A549 (cell line): ENCODE measurements around the gene FRMD1. TPM values are rescaled to one million over a fixed set of nuclear protein-coding genes. Genes with fewer than 3 reads are reported as not detected.
A peak's percentile ranks its signal among the peaks of the same experiment; 100 is the strongest.

Experiments
- ATAC-seq, 2 experiments: fragments of 200-7000 bp in 1 of 2; fragments of >200 bp in 1 of 2; cut with Nextera tagmentation in 1 of 2; cut with Tn5 transposase in 1 of 2; 3 replicates each; pipeline versions ENCODE4 v1.8.0 to v1.9.1; 2018 to 2020; ENCODE audit warnings: mild to moderate bottlenecking in 1 of 2, moderate library complexity in 1 of 2
- CTCF ChIA-PET: fragments of 300-600 bp; sonication (Branson Sonifier 250); formaldehyde crosslinking; extraction: SDS; loops from one replicate; lab custom pipeline; 2021; ENCODE audit warnings: antibody characterized with exemption, inconsistent platforms; lab: Yijun Ruan, JAX
- POLR2A ChIA-PET: fragments of 350-600 bp; formaldehyde crosslinking; extraction: SDS; loops from one replicate; lab custom pipeline; 2021; ENCODE audit warnings: antibody characterized with exemption, inconsistent platforms; lab: Yijun Ruan, JAX
- DNase-seq, 2 experiments: peaks; one replicate each; pipeline versions ENCODE4 v3.0.0 to v3.0.0-alpha.2; 2011 to 2016; ENCODE audit warnings: low read depth in 1 of 2, low spot score in 1 of 2
- FAIRE-seq: peaks from 2 replicates; lab custom pipeline; 2011; peaks lifted over from hg19 to GRCh38; lab: Jason Lieb, UNC
- H3K27ac ChIP-seq, 2 experiments: fragments of >200 bp; sonication (Bioruptor Twin); formaldehyde crosslinking; 3 replicates each; pipeline ENCODE4 v1.5.1; 2016 to 2017
- H3K4me1 ChIP-seq: fragments of >200 bp; sonication (Bioruptor Twin); formaldehyde crosslinking; 3 replicates; pipeline ENCODE4 v1.6.1; 2016
- H3K4me2 ChIP-seq: fragments of >200 bp; sonication (Bioruptor Twin); formaldehyde crosslinking; 3 replicates; pipeline ENCODE4 v1.6.1; 2016
- H3K4me3 ChIP-seq: fragments of >200 bp; sonication (Bioruptor Twin); formaldehyde crosslinking; 3 replicates; pipeline ENCODE4 v1.5.1; 2016
- H3K9me3 ChIP-seq: fragments of >200 bp; sonication (Bioruptor Twin); formaldehyde crosslinking; 3 replicates; pipeline ENCODE4 v1.6.1; 2016
- CBX8 ChIP-seq: fragments of 200-600 bp; sonication (generic); IDR thresholded peaks from 2 replicates; pipeline ENCODE4 v1.6.1; 2016
- EHF ChIP-seq: fragments of 250-450 bp; sonication (Bioruptor Pico); IDR thresholded peaks from 2 replicates; pipeline ENCODE4 v1.5.0; 2020; ENCODE audit warnings: mild to moderate bottlenecking
- EHMT2 ChIP-seq: fragments of 200-600 bp; sonication (generic); IDR thresholded peaks from 2 replicates; pipeline ENCODE4 v1.6.1; 2016; ENCODE audit warnings: antibody characterized with exemption, low read depth, mild to moderate bottlenecking, moderate library complexity
- FOSL2 ChIP-seq, 2 experiments: fragments of 450-650 bp in 1 of 2; fragments of >200 bp in 1 of 2; sonication (Bioruptor Twin) in 1 of 2; formaldehyde crosslinking; IDR thresholded peaks; 2 replicates each; pipeline versions ENCODE4 v1.5.0 to v1.6.1; 2016 to 2020; ENCODE audit warnings: mild to moderate bottlenecking in 1 of 2, moderate library complexity in 1 of 2
- FOXS1 ChIP-seq: fragments of 250-450 bp; sonication (Bioruptor Pico); IDR thresholded peaks from 2 replicates; pipeline ENCODE4 v1.5.0; 2020; ENCODE audit warnings: mild to moderate bottlenecking, moderate library complexity
- GATA3 ChIP-seq: IDR thresholded peaks from 2 replicates; pipeline ENCODE4 v1.6.1; 2012; ENCODE audit warnings: borderline replicate concordance
- HOXA7 ChIP-seq: fragments of 250-450 bp; sonication (Bioruptor Pico); IDR thresholded peaks from 2 replicates; pipeline ENCODE4 v1.5.0; 2020; ENCODE audit warnings: mild to moderate bottlenecking, moderate library complexity
- HOXB13 ChIP-seq: fragments of 250-450 bp; sonication (Bioruptor Pico); IDR thresholded peaks from 2 replicates; pipeline ENCODE4 v1.5.0; 2020; ENCODE audit warnings: low read depth, mild to moderate bottlenecking, moderate library complexity
- HOXB5 ChIP-seq: fragments of 250-450 bp; sonication (Bioruptor Pico); IDR thresholded peaks from 2 replicates; pipeline ENCODE4 v1.5.0; 2020; ENCODE audit warnings: mild to moderate bottlenecking, moderate library complexity
- JUNB ChIP-seq: fragments of >200 bp; sonication (Bioruptor Twin); formaldehyde crosslinking; IDR thresholded peaks from 2 replicates; pipeline ENCODE4 v1.6.1; 2016
- KDM1A ChIP-seq: fragments of 200-600 bp; sonication (generic); IDR thresholded peaks from 2 replicates; pipeline ENCODE4 v1.6.1; 2016; ENCODE audit warnings: low read depth, mild to moderate bottlenecking
- KDM5A ChIP-seq: fragments of 200-600 bp; sonication (generic); IDR thresholded peaks from 2 replicates; pipeline ENCODE4 v1.6.1; 2016; ENCODE audit warnings: antibody characterized with exemption, mild to moderate bottlenecking
- MAZ ChIP-seq: fragments of 150-350 bp; IDR thresholded peaks from 2 replicates; pipeline ENCODE4 v1.6.1; 2014; ENCODE audit warnings: antibody characterized with exemption, low read depth, low read length, borderline replicate concordance
- PHF8 ChIP-seq: fragments of 200-600 bp; sonication (generic); IDR thresholded peaks from 2 replicates; pipeline ENCODE4 v1.6.1; 2016; ENCODE audit warnings: low read depth, mild to moderate bottlenecking, antibody characterized with exemption, moderate library complexity, borderline replicate concordance
- POLR2A ChIP-seq: IDR thresholded peaks from 2 replicates; pipeline ENCODE4 v1.6.1; 2012; ENCODE audit warnings: mild to moderate bottlenecking, low read length
- POLR2AphosphoS2 ChIP-seq: conservative IDR thresholded peaks from 2 replicates; pipeline ENCODE4 v1.6.1; 2012; ENCODE audit warnings: low read length, improper control_type of control experiment, inconsistent platforms
- RAD21 ChIP-seq, 2 experiments: fragments of >200 bp in 1 of 2; sonication (Bioruptor Twin) in 1 of 2; formaldehyde crosslinking in 1 of 2; IDR thresholded peaks in 1 of 2; conservative IDR thresholded peaks in 1 of 2; 2 replicates in 1 of 2; 3 replicates in 1 of 2; pipeline ENCODE4 v1.6.1; 2012 to 2018; ENCODE audit warnings: inconsistent platforms in 1 of 2
- RFX5 ChIP-seq: fragments of 450-650 bp; IDR thresholded peaks from 2 replicates; pipeline ENCODE4 v1.7.1; 2014; ENCODE audit warnings: antibody characterized with exemption, mild to moderate bottlenecking, moderate library complexity
- SMC3 ChIP-seq: fragments of >200 bp; sonication (Bioruptor Twin); formaldehyde crosslinking; IDR thresholded peaks from 3 replicates; pipeline ENCODE4 v1.6.1; 2018; ENCODE audit warnings: inconsistent platforms
- SREBF2 ChIP-seq: fragments of 450-650 bp; IDR thresholded peaks from 2 replicates; pipeline ENCODE4 v1.6.1; 2014; ENCODE audit warnings: mild to moderate bottlenecking, moderate library complexity
- ZSCAN20 ChIP-seq: fragments of 250-450 bp; sonication (Bioruptor Pico); IDR thresholded peaks from 2 replicates; pipeline ENCODE4 v1.8.0; 2022; ENCODE audit warnings: mild to moderate bottlenecking, moderate library complexity
- WGBS: methylation state at CpG from one replicate; pipeline ENCODE4 v1.1.6; 2017; ENCODE audit errors: missing lambda C conversion rate; 5-methylcytosine and 5-hydroxymethylcytosine counted together
- polyA plus RNA-seq, 4 experiments: library from polyadenylated mRNA; depleted of rRNA in 3 of 4; stranded (reverse); fragments of >200 nt; fragmentation: RNase III in 1 of 4; extraction: RNeasy Plus Mini Kit Qiagen cat#74134 plus additional on column Dnase treatment in 1 of 4; gene quantifications; 2 replicates in 3 of 4; 3 replicates in 1 of 4; pipeline ENCODE4 v1.2.3, GENCODE V29; 2011 to 2017
- TF ChIP-seq, protein P1 (sequence below): IDR thresholded peaks from 2 replicates; pipeline ENCODE4 v1.6.1; 2012
- TF ChIP-seq, protein P2 (sequence below): fragments of >200 bp; sonication (Bioruptor Twin); formaldehyde crosslinking; IDR thresholded peaks from 3 replicates; pipeline ENCODE4 v1.6.1; 2016
- TF ChIP-seq, protein P3 (sequence below): fragments of 250-450 bp; sonication (Bioruptor Pico); IDR thresholded peaks from 2 replicates; pipeline ENCODE4 v1.5.0; 2020; ENCODE audit warnings: low read depth, mild to moderate bottlenecking, moderate library complexity
- TF ChIP-seq, protein P4 (sequence below): fragments of 450-650 bp; IDR thresholded peaks from 2 replicates; pipeline ENCODE4 v1.6.1; 2014; ENCODE audit warnings: antibody characterized with exemption
- TF ChIP-seq, protein P5 (sequence below): fragments of >200 bp; sonication (Bioruptor Twin); formaldehyde crosslinking; IDR thresholded peaks from 2 replicates; pipeline ENCODE4 v1.6.1; 2016
- TF ChIP-seq, protein P6 (sequence below): fragments of >200 bp; sonication (Bioruptor Twin); formaldehyde crosslinking; IDR thresholded peaks from 3 replicates; pipeline ENCODE4 v1.5.1; 2016

FRMD1 gene
- polyA plus RNA-seq, 2 of the 4 experiments (the other 2 are of a cell fraction), result not detected

DNA sequence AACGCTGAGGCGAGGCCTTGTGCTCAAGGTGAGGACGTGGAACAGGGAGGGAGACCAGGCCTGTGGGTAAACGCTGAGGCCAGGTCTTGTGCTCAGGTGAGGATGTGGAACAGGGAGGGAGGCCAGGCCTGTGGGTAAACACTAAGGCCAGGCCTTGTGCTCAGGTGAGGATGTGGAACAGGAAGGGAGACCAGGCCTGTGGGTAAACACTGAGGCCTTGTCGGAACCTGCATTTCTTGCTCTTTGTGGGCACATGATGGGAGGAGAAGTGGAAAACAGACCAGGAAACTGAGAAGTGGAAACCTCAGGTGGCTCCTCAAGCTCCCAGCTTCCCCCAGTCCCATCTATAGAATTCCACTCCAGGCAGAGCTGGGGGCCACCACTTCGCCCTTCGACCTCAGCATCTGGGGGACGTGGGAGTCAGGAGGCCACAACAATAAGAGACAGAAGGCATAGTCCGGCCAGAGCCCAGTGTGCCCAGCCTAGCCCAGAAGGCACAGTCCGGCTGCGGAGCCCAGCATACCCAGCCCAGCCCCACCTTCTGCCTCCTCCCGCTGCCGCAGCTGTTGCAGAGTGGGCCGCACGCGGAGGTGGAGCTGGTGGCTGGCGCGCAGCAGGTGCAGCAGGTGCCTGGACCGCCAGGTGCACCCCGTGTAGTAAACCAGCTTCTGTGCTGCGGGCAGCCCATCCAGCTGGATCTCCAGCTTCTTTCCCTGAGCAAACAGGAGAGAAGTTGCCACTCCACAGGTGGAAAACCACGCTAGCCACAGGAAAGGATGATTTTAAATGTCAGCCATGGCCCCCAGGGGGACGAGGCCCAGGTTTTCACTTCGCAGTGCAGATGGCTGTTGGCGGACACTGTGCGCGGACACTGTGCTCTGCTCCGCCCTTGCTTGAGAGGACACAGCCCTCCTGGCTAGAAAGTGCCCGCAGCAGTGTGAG lies 17.5 kb downstream of the FRMD1 start:
- no peak for TF ChIP-seq POLR2AphosphoS2
- TF ChIP-seq, protein P1, sequence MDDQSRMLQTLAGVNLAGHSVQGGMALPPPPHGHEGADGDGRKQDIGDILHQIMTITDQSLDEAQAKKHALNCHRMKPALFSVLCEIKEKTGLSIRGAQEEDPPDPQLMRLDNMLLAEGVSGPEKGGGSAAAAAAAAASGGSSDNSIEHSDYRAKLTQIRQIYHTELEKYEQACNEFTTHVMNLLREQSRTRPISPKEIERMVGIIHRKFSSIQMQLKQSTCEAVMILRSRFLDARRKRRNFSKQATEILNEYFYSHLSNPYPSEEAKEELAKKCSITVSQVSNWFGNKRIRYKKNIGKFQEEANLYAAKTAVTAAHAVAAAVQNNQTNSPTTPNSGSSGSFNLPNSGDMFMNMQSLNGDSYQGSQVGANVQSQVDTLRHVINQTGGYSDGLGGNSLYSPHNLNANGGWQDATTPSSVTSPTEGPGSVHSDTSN, result no peak
- no peak for TF ChIP-seq KDM1A
- no peak for TF ChIP-seq PHF8
- no peak for TF ChIP-seq POLR2A
- TF ChIP-seq, protein P2, sequence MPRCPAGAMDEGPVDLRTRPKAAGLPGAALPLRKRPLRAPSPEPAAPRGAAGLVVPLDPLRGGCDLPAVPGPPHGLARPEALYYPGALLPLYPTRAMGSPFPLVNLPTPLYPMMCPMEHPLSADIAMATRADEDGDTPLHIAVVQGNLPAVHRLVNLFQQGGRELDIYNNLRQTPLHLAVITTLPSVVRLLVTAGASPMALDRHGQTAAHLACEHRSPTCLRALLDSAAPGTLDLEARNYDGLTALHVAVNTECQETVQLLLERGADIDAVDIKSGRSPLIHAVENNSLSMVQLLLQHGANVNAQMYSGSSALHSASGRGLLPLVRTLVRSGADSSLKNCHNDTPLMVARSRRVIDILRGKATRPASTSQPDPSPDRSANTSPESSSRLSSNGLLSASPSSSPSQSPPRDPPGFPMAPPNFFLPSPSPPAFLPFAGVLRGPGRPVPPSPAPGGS, result no peak
- no peak for TF ChIP-seq EHF
- TF ChIP-seq, protein P3, sequence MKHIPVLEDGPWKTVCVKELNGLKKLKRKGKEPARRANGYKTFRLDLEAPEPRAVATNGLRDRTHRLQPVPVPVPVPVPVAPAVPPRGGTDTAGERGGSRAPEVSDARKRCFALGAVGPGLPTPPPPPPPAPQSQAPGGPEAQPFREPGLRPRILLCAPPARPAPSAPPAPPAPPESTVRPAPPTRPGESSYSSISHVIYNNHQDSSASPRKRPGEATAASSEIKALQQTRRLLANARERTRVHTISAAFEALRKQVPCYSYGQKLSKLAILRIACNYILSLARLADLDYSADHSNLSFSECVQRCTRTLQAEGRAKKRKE (CRISPR knock-in tag), result no peak
- TF ChIP-seq RFX5, result no peak
- no peak for TF ChIP-seq MAZ
- no peak for TF ChIP-seq EHMT2
- no peak for TF ChIP-seq CBX8
- Histone ChIP-seq H3K4me3 (no peak overlapping the region), H3K4me1 (no peaks in the 10 kb centered on the region), H3K4me2 (no peak overlapping the region), H3K27ac (no peak overlapping the region), H3K9me3 (no peaks in the 10 kb centered on the region)
- CTCF ChIA-PET, result interaction anchor here (1.4 to 3.2 kb wide), 2 partner anchors 16 to 72 kb away, joined by 5 to 13 read pairs; no protein-coding TSS in a partner anchor
- FAIRE-seq (no peak), ATAC-seq (no peak), DNase-seq (no peak)
- WGBS, result 86% methylated on average over 17 of the region's 29 CpGs
- POLR2A ChIA-PET, result no interaction called here

DNA sequence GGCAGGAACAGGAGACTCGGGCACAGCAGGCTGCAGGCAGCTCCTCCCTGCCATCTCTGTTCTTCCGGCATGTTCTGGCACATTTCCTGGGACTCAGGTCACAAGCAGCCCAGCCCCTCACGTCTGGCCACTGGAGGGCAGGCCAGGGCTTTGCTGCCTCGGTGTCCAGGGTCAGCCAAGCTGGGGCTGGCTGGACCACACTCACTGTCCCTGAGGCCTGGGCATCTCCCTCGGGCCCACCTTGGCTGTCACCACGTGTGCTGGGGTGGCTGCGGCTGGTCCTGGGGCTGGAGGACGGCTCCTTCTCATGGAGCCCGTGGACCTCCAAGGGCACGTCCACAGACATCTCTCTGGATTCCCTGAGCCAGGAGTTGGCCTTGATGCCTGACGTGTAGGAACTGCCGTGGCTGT lies 18.5 kb downstream of the FRMD1 start:
- Histone ChIP-seq H3K27ac (peak overlapping the region; percentile 51 to 68; a peak in 4 of 6 replicates), H3K4me2 (no peak overlapping the region), H3K9me3 (no peaks in the 10 kb centered on the region), H3K4me3 (no peak overlapping the region), H3K4me1 (no peaks in the 10 kb centered on the region)
- DNase-seq (peak; percentile 13 to 57), FAIRE-seq (no peak), ATAC-seq (peak; percentile 52 to 85; a peak in 4 of 6 replicates)
- TF ChIP-seq HOXB13 (CRISPR knock-in tag) (no peak), SMC3 (peak; percentile 30; the same call in 2 of the 3 replicates), FOXS1 (no peak), ZSCAN20 (CRISPR knock-in tag) (no peak), POLR2AphosphoS2 (no peak), POLR2A (no peak), HOXA7 (CRISPR knock-in tag) (no peak), FOSL2 (IDR thresholded peaks at IDR 0.05) (no peak), FOSL2 (CRISPR knock-in tag; IDR thresholded peaks at IDR 0.05) (no peak), GATA3 (no peak), SREBF2 (no peak), KDM5A (no peak), HOXB5 (CRISPR knock-in tag) (no peak), RAD21 (conservative IDR thresholded peaks at IDR 0.05 in 1 of 2, IDR thresholded peaks at IDR 0.05 in 1 of 2) (peak; percentile 54), JUNB (no peak)
- TF ChIP-seq, protein P4, sequence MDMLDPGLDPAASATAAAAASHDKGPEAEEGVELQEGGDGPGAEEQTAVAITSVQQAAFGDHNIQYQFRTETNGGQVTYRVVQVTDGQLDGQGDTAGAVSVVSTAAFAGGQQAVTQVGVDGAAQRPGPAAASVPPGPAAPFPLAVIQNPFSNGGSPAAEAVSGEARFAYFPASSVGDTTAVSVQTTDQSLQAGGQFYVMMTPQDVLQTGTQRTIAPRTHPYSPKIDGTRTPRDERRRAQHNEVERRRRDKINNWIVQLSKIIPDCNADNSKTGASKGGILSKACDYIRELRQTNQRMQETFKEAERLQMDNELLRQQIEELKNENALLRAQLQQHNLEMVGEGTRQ, result no peak
- TF ChIP-seq, protein P5, sequence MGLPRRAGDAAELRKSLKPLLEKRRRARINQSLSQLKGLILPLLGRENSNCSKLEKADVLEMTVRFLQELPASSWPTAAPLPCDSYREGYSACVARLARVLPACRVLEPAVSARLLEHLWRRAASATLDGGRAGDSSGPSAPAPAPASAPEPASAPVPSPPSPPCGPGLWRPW, result no peak
- TF ChIP-seq, protein P6, sequence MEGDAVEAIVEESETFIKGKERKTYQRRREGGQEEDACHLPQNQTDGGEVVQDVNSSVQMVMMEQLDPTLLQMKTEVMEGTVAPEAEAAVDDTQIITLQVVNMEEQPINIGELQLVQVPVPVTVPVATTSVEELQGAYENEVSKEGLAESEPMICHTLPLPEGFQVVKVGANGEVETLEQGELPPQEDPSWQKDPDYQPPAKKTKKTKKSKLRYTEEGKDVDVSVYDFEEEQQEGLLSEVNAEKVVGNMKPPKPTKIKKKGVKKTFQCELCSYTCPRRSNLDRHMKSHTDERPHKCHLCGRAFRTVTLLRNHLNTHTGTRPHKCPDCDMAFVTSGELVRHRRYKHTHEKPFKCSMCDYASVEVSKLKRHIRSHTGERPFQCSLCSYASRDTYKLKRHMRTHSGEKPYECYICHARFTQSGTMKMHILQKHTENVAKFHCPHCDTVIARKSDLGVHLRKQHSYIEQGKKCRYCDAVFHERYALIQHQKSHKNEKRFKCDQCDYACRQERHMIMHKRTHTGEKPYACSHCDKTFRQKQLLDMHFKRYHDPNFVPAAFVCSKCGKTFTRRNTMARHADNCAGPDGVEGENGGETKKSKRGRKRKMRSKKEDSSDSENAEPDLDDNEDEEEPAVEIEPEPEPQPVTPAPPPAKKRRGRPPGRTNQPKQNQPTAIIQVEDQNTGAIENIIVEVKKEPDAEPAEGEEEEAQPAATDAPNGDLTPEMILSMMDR, result peak; percentile 30
- ChIA-PET POLR2A (no interaction called here), CTCF (interaction anchor here (0.6 to 3.2 kb wide), 10 partner anchors 15 to 309 kb away, joined by 3 to 13 read pairs (median 4); no protein-coding TSS in a partner anchor)
- 75% methylated on average over 4 of the region's 12 CpGs for WGBS
